K562 (cell line): ENCODE data around the gene NKIRAS2. TPM values are rescaled to one million over a fixed set of nuclear protein-coding genes. Genes with fewer than 3 reads are reported as not detected.

ENCODE experiments used
- BHLHE40 ChIP-seq: IDR thresholded peaks from 2 replicates; pipeline ENCODE4 v1.6.1; 2011; ENCODE audit warnings: low read length, improper control_type of control experiment
- CHCHD3 ChIP-seq: fragments of 250-450 bp; sonication (Bioruptor Pico); IDR thresholded peaks from 2 replicates; pipeline ENCODE4 v2.1.2; 2022; ENCODE audit warnings: mild to moderate bottlenecking
- NR2C1 ChIP-seq, 2 experiments: fragments of 450-650 bp; IDR thresholded peaks; 2 replicates each; pipeline ENCODE4 v1.6.1; 2017; ENCODE audit warnings: mild to moderate bottlenecking in 2 of 2, antibody characterized with exemption in 1 of 2, inconsistent platforms in 1 of 2, missing compliant biosample characterization in 1 of 2, missing genetic modification characterization in 1 of 2
- PHF20 ChIP-seq: fragments of 450-650 bp; IDR thresholded peaks from 2 replicates; pipeline ENCODE4 v1.6.1; 2018; ENCODE audit not compliant: partially characterized antibody
- PHTF2 ChIP-seq: fragments of 250-450 bp; sonication (Bioruptor Pico); IDR thresholded peaks from 2 replicates; pipeline ENCODE4 v1.5.0; 2021; ENCODE audit warnings: mild to moderate bottlenecking
- POLR3A ChIP-seq: IDR thresholded peaks from 2 replicates; pipeline ENCODE4 v1.6.1; 2011; ENCODE audit warnings: borderline replicate concordance, mild to moderate bottlenecking, moderate library complexity; ENCODE audit not compliant: insufficient read length, insufficient read depth; ENCODE audit errors: extremely low read depth
- TGIF2 ChIP-seq: sonication (generic); formaldehyde crosslinking; IDR thresholded peaks from 2 replicates; pipeline ENCODE4 v1.8.1; 2022; ENCODE audit warnings: mild to moderate bottlenecking, missing genetic modification reagents, moderate library complexity
- ZNF232 ChIP-seq: sonication (generic); formaldehyde crosslinking; IDR thresholded peaks from 2 replicates; pipeline ENCODE4 v1.8.0; 2022; ENCODE audit warnings: mild to moderate bottlenecking, missing genetic modification reagents
- ZNF766 ChIP-seq: fragments of 200-800 bp; sonication (Bioruptor generic); conservative IDR thresholded peaks from 2 replicates; pipeline ENCODE4 v1.6.1; 2016; ENCODE audit warnings: missing genetic modification characterization, missing compliant biosample characterization
- polyA plus RNA-seq, 8 experiments: library from polyadenylated mRNA; depleted of rRNA in 4 of 8; stranded (reverse) in 5 of 8; unstranded in 3 of 8; fragments of >200 nt; fragmentation: Nextera tagmentation in 2 of 8; fragmentation: Illumina TruSeq in 1 of 8; extraction: Ambion mirVana in 2 of 8; extraction: Trizol in 1 of 8; gene quantifications; 2 replicates each; pipeline versions ENCODE4 v1.2.1 to v1.2.3, GENCODE V29; 2011 to 2014; ENCODE audit warnings: inconsistent platforms in 1 of 8, missing spikeins in 1 of 8
- total RNA-seq, 7 experiments: library from RNA; depleted of rRNA in 6 of 7; stranded (reverse); fragments of >200 nt in 6 of 7; fragmentation: Illumina TruSeq in 2 of 7; extraction: Trizol in 2 of 7; gene quantifications; 2 replicates each; pipeline versions ENCODE4 v1.2.1 to v1.2.3, GENCODE V29; 2011 to 2021; ENCODE audit warnings: low replicate concordance in 1 of 7
- TF ChIP-seq, protein P1 (sequence below): fragments of 450-650 bp; formaldehyde crosslinking; IDR thresholded peaks from 2 replicates; pipeline ENCODE4 v1.4.0; 2020; ENCODE audit warnings: mild to moderate bottlenecking
- TF ChIP-seq, protein P2 (sequence below), 2 experiments: fragments of 450-650 bp; IDR thresholded peaks; 2 replicates each; pipeline ENCODE4 v1.6.1; 2016; ENCODE audit warnings: mild to moderate bottlenecking in 2 of 2, borderline replicate concordance in 1 of 2, low read depth in 1 of 2, moderate library complexity in 1 of 2

Gene NKIRAS2
- total and polyA plus RNA-seq, 9 of the 15 experiments (the other 6 are each of a cell fraction or from before 2014, with no cell fraction given), result 10.1 to 65.5 (median 29.8) TPM

DNA sequence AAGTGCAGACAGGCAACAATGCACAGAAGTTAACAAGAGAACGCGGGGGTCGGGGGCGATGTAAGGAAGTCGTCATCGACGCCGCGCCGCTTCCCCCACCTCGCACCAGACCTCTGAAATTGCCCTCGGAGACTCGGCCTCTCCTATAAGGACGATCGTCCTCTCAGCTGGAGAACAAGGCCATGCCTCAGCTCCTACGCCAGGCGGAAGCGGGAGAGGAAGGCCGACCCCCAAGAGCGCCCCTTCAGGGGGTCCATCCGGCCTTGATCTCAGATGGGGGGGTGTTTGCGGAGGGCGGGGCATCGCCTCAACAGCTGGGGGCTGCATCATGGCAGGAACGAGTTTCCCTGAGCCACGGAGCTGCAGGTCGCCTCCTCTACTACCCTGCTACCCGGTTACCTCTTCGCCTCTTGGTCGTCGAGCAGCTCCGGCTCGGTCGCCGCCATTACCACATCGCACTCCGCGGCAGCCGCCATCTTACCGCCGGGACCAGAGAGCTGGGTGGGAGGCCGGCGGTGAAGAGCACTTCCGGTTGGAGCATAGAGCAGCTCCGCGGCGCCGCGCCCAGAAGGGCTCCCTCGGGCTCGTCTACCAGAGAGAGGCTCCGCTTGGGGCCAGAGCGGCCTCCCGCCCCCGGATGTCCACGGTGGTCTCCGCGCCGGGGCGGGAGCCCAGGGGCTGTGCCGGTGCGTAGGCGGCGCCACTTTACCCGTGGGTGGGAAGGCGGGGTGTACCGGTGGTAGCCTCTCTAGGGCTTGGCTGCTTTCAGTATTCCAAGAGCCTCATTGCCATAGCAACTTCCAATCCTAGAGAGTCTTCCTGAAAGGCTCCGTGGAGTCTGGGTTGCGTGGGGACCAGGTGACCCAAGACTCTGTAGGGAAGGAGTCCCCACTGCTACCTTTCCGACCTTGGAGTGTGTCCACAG is 2.7 kb upstream of the NKIRAS2 start, which contains the start of gene DNAJC7 (continued):
- TF ChIP-seq ZNF766 (CRISPR knock-in tag), result no peak; the same call in 1 of the 2 replicates
- peak; percentile 80 for TF ChIP-seq PHF20
- TF ChIP-seq TGIF2 (CRISPR knock-in tag), result no peak
- no peak for TF ChIP-seq PHTF2 (CRISPR knock-in tag)
- no peak for TF ChIP-seq BHLHE40
- TF ChIP-seq, protein P1, sequence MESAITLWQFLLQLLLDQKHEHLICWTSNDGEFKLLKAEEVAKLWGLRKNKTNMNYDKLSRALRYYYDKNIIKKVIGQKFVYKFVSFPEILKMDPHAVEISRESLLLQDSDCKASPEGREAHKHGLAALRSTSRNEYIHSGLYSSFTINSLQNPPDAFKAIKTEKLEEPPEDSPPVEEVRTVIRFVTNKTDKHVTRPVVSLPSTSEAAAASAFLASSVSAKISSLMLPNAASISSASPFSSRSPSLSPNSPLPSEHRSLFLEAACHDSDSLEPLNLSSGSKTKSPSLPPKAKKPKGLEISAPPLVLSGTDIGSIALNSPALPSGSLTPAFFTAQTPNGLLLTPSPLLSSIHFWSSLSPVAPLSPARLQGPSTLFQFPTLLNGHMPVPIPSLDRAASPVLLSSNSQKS (CRISPR knock-in tag), result no peak
- TF ChIP-seq ZNF232 (CRISPR knock-in tag), result peak; percentile 34; the same call in 1 of the 2 replicates
- no peak for TF ChIP-seq POLR3A
- TF ChIP-seq, protein P2, sequence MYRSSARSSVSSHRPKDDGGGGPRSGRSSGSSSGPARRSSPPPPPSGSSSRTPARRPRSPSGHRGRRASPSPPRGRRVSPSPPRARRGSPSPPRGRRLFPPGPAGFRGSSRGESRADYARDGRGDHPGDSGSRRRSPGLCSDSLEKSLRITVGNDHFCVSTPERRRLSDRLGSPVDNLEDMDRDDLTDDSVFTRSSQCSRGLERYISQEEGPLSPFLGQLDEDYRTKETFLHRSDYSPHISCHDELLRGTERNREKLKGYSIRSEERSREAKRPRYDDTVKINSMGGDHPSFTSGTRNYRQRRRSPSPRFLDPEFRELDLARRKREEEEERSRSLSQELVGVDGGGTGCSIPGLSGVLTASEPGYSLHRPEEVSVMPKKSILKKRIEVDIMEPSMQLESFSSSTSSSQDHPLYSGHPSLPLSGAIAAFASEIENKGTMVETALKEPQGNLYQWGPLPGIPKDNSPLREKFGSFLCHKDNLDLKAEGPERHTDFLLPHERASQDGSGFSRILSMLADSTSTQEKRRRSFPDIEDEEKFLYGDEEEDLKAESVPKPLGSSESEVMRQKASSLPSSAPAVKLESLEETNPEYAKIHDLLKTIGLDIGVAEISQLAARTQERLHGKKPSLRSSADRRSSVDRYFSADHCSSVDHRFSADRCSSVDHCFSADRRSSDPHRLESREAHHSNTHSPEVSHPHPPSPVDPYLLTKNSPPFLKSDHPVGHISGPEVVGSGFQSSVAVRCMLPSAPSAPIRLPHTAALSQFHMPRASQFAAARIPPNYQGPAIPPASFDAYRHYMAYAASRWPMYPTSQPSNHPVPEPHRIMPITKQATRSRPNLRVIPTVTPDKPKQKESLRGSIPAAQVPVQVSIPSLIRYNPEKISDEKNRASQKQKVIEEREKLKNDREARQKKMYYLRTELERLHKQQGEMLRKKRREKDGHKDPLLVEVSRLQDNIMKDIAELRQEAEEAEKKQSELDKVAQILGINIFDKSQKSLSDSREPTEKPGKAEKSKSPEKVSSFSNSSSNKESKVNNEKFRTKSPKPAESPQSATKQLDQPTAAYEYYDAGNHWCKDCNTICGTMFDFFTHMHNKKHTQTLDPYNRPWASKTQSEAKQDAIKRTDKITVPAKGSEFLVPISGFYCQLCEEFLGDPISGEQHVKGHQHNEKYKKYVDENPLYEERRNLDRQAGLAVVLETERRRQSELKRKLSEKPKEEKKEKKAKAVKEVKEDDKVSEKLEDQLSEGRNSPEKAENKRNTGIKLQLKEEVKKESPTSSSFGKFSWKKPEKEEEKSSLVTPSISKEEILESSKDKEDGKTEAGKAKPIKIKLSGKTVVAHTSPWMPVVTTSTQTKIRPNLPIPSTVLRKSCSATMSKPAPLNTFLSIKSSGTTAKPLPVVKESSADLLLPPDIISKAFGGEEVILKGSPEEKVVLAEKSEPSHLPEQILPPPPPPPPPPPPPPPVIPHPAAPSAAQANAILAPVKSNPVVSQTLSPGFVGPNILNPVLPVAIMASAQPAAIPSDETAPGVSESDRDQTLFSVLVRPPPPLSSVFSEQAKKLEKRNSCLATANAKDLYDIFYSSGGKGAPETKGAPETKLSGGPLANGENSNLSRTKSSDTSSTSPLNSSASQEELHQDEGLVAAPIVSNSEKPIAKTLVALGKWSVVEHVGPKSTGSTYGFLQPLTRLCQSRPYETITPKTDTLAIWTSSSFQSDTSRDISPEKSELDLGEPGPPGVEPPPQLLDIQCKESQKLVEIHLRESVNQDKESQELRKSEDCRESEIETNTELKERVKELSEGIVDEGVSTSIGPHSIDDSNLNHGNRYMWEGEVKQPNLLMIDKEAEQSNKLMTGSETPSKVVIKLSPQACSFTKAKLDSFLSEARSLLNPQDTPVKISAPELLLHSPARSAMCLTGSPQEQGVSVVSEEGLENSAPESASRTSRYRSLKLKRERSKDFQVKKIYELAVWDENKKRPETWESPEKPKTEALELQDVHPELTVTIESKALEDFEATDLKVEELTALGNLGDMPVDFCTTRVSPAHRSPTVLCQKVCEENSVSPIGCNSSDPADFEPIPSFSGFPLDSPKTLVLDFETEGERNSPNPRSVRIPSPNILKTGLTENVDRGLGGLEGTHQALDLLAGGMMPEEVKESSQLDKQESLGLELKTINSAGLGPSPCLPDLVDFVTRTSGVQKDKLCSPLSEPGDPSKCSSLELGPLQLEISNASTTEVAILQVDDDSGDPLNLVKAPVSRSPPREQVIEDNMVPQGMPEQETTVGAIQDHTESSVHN (IDR thresholded peaks at IDR 0.05; ENCODE audit: borderline replicate concordance in 1 of 2, low read depth in 1 of 2), result no peak
- no peak for TF ChIP-seq CHCHD3
- TF ChIP-seq NR2C1 (IDR thresholded peaks at IDR 0.05), result peak; percentile 81
- peak; percentile 67 for TF ChIP-seq NR2C1 (tag; IDR thresholded peaks at IDR 0.05)
